Activated CD8-positive, alpha-beta T cell treated with anti-CD3 and anti-CD28 coated beads for 36 hours (primary cell): ENCODE data around the gene THEM4. TPM values are rescaled to one million over a fixed set of nuclear protein-coding genes. Genes with fewer than 3 reads are reported as not detected.

Source experiments
- ATAC-seq: fragments of 200-7000 bp; cut with Tn5 transposase; one replicate; pipeline ENCODE4 v1.10.0; 2021; ENCODE audit warnings: mild to moderate bottlenecking, moderate library complexity
- CTCF ChIA-PET: fragments of 350-600 bp; sonication (Branson Sonifier 250); formaldehyde crosslinking; loops from one replicate; lab custom pipeline; 2021; ENCODE audit warnings: antibody characterized with exemption; lab: Charles Lee
- POLR2A ChIA-PET: fragments of 350-600 bp; sonication (Branson Sonifier 250); formaldehyde crosslinking; loops from one replicate; lab custom pipeline; 2021; ENCODE audit warnings: antibody characterized with exemption; lab: Charles Lee
- DNase-seq: peaks from one replicate; pipeline ENCODE4 v3.0.0-alpha.2; 2020
- H3K27ac Mint-ChIP-seq: one replicate; pipeline ENCODE4 v1.8.0; 2021; ENCODE audit warnings: mild to moderate bottlenecking, mixed read lengths
- H3K27me3 Mint-ChIP-seq: one replicate; pipeline ENCODE4 v1.8.0; 2021; ENCODE audit warnings: mixed read lengths
- H3K36me3 Mint-ChIP-seq: one replicate; pipeline ENCODE4 v1.8.0; 2021; ENCODE audit warnings: low read depth, mixed read lengths
- H3K4me1 Mint-ChIP-seq: one replicate; pipeline ENCODE4 v1.8.0; 2021; ENCODE audit warnings: low read depth, mixed read lengths
- H3K4me3 Mint-ChIP-seq: one replicate; pipeline ENCODE4 v1.8.0; 2021; ENCODE audit warnings: mild to moderate bottlenecking, moderate library complexity, mixed read lengths
- H3K9me3 Mint-ChIP-seq: one replicate; pipeline ENCODE4 v1.8.0; 2021; ENCODE audit warnings: mixed read lengths
- intact Hi-C: fragments of 100-400 bp; cut with micrococcal nuclease; formaldehyde crosslinking; loops from one replicate; pipeline ENCODE4 v1.10.0; 2022
- total RNA-seq, 2 experiments: library from RNA; stranded (reverse); gene quantifications; one replicate each; pipeline ENCODE4 v1.2.3, GENCODE V29; 2021
- TF ChIP-seq, protein P1 (sequence below): fragments of 200-600 bp; IDR thresholded peaks from one replicate; pipeline ENCODE4 v1.8.0; 2022; ENCODE audit warnings: antibody characterized with exemption, mild to moderate bottlenecking

Gene THEM4
- total RNA-seq, 2 experiments from 2014 or later = 19.9 to 22.0 TPM

DNA sequence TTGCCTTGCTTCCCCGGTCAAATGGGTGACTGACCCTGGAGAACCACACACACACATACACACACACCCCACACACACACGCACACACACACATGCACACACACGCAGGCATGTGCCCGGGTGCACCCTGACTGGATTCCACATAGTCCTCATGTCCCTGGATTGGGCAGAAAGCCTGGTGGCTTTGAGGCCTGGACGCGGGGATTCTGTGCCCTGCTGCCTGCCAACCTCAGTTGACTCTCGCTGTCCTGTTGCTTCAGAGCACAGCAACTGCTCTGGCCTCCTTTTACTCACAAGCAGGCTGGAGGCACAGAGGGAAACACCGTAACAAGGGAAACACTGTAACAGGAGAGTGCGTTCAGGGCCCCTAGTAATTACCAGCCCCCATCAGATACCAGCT, 84.1 kb downstream of the THEM4 start:
- no peaks in the 10 kb centered on the region for H3K27me3 Mint-ChIP-seq
- H3K27ac Mint-ChIP-seq = peak overlapping the region; percentile 4
- ATAC-seq (no peak), DNase-seq (no peak)
- no peaks in the 10 kb centered on the region for H3K9me3 Mint-ChIP-seq
- ChIA-PET POLR2A (interaction anchor here (1.1 kb wide), 1 partner anchor 17 kb away, joined by 4 read pairs; no protein-coding TSS in a partner anchor), CTCF (interaction anchor here (4.5 kb wide), 1 partner anchor 11 kb away, joined by 29 read pairs; no protein-coding TSS in a partner anchor)
- H3K4me1 Mint-ChIP-seq = peaks cover 62% of the 10 kb centered on the region
- TF ChIP-seq, protein P1, sequence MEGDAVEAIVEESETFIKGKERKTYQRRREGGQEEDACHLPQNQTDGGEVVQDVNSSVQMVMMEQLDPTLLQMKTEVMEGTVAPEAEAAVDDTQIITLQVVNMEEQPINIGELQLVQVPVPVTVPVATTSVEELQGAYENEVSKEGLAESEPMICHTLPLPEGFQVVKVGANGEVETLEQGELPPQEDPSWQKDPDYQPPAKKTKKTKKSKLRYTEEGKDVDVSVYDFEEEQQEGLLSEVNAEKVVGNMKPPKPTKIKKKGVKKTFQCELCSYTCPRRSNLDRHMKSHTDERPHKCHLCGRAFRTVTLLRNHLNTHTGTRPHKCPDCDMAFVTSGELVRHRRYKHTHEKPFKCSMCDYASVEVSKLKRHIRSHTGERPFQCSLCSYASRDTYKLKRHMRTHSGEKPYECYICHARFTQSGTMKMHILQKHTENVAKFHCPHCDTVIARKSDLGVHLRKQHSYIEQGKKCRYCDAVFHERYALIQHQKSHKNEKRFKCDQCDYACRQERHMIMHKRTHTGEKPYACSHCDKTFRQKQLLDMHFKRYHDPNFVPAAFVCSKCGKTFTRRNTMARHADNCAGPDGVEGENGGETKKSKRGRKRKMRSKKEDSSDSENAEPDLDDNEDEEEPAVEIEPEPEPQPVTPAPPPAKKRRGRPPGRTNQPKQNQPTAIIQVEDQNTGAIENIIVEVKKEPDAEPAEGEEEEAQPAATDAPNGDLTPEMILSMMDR = no peak
- H3K4me3 Mint-ChIP-seq = peak overlapping the region; percentile 63
- H3K36me3 Mint-ChIP-seq = no peaks in the 10 kb centered on the region
- intact Hi-C loops = loop anchor here (5.0 kb wide), 1 partner anchor 33 kb away; the partner anchor contains the start of gene TDRKH

Other genes starting within 250 kb of the THEM4 start
- not detected for gene CELF3, start 192.7 kb downstream of the THEM4 start, total RNA-seq
- not detected for gene RIIAD1, start 188.0 kb downstream of the THEM4 start, total RNA-seq
- 100 to 1,000 TPM; 121 to 141 TPM for gene MRPL9, start 146.0 kb downstream of the THEM4 start, total RNA-seq
- gene TDRKH, start 119.0 kb downstream of the THEM4 start, total RNA-seq = 10 to 100 TPM in 1 of 2 experiments, 1 to 10 TPM in 1; 9.7 to 10.5 TPM
- gene LINGO4, start 104.1 kb downstream of the THEM4 start, total RNA-seq = not detected
- gene RORC, start 77.7 kb downstream of the THEM4 start, total RNA-seq = 1 to 10 TPM; 1.3 to 1.5 TPM
- gene C2CD4D, start 69.7 kb downstream of the THEM4 start, total RNA-seq = 1 to 10 TPM; 1.3 to 1.6 TPM
- not detected for gene THEM5, start 55.8 kb downstream of the THEM4 start, total RNA-seq
- gene S100A10, start 84.3 kb upstream of the THEM4 start, total RNA-seq = 100 to 1,000 TPM; 208 to 220 TPM
- 100 to 1,000 TPM; 131 to 144 TPM for gene S100A11, start 127.5 kb upstream of the THEM4 start, total RNA-seq
- not detected for gene TCHHL1, start 179.6 kb upstream of the THEM4 start, total RNA-seq
- gene TCHH, start 205.9 kb upstream of the THEM4 start, total RNA-seq = not detected
- gene RPTN, start 249.7 kb upstream of the THEM4 start, total RNA-seq = not detected